Measurements from ENCODE around the gene DDX5.
"Not testable (repeated sequence)": the region's sequence is repeated elsewhere in the genome, so short reads cannot be mapped to it uniquely, and the experiment has no call there.

The DDX5 gene

GRCh38 chr17:64508683-64509082, 2.6 kb upstream of the DDX5 start:
- no peak for DNase-seq (ENCODE audit: low read depth in 2 of 2)

- DNase-seq (ENCODE audit: low read depth in 2 of 2) = peak in 1 of 2 donors; percentile 18
Observed at GRCh38 chr17:64507413-64507782, 1.3 kb upstream of the DDX5 start.

GRCh38 chr17:64506576-64507412, 705 bp upstream of the DDX5 start, which contains the start of gene CEP95:
CEP95 (plus strand) TSS chr17:64506977; CDS start chr17:64507098, 121 bp downstream.
- DNase-seq (ENCODE audit: low read depth in 2 of 2) = peak; percentile 90 to 92

GRCh38 chr17:64505340-64506200, 519 bp downstream of the DDX5 start:
- peak; percentile 65 to 75 for DNase-seq (ENCODE audit: low read depth in 2 of 2)

GRCh38 chr17:64504769-64505339, 1.2 kb downstream of the DDX5 start:
- no peak for DNase-seq (ENCODE audit: low read depth in 2 of 2)

GRCh38 chr17:64503821-64504768, 2.0 kb downstream of the DDX5 start:
- DNase-seq (ENCODE audit: low read depth in 2 of 2) = no peak

- DNase-seq (ENCODE audit: low read depth in 2 of 2) = no peak
Observed at GRCh38 chr17:64503341-64503740, 2.7 kb downstream of the DDX5 start.

GRCh38 chr17:64502809-64503208, 3.3 kb downstream of the DDX5 start:
- DNase-seq (ENCODE audit: low read depth in 2 of 2) = no peak

- no peak for DNase-seq (ENCODE audit: low read depth in 2 of 2)
Observed at GRCh38 chr17:64502021-64502420, 4.1 kb downstream of the DDX5 start.

GRCh38 chr17:64500862-64501765, 5.0 kb downstream of the DDX5 start:
- no peak for DNase-seq (ENCODE audit: low read depth in 2 of 2)

- DNase-seq (ENCODE audit: low read depth in 2 of 2) = no peak
Observed at GRCh38 chr17:64500487-64500859, 5.6 kb downstream of the DDX5 start.

GRCh38 chr17:64499805-64500486, 6.1 kb downstream of the DDX5 start:
- no peak for DNase-seq (ENCODE audit: low read depth in 2 of 2)

- no peak for DNase-seq (ENCODE audit: low read depth in 2 of 2)
Observed at GRCh38 chr17:64498308-64499203, 7.5 kb downstream of the DDX5 start.

GRCh38 chr17:64497565-64498035, 8.5 kb downstream of the DDX5 start:
- DNase-seq (ENCODE audit: low read depth in 2 of 2) = peak in 1 of 2 donors; percentile 6

- DNase-seq (ENCODE audit: low read depth in 2 of 2) = peak; percentile 90 to 95
Observed at GRCh38 chr17:64496786-64497564, 9.1 kb downstream of the DDX5 start, which contains the start of gene POLG2. POLG2 (minus strand) TSS chr17:64497054; CDS start chr17:64496968, 86 bp downstream.

- DNase-seq (ENCODE audit: low read depth in 2 of 2) = no peak
Observed at GRCh38 chr17:64496348-64496785, 9.7 kb downstream of the DDX5 start.

- DNase-seq (ENCODE audit: low read depth in 2 of 2) = not testable (repeated sequence)
Observed at GRCh38 chr17:64495300-64495699, 10.8 kb downstream of the DDX5 start.
